ENCODE data around the gene TMEM26.

GRCh38 chr10:61389887-61390286 lies 63.3 kb downstream of the TMEM26 start:
- TF ChIP-seq PPARA (CRISPR knock-in tag; IDR thresholded peaks at IDR 0.05; ENCODE audit: borderline replicate concordance) (no peak), ESRRG (CRISPR knock-in tag; IDR thresholded peaks at IDR 0.05) (no peak), ZNF8 (CRISPR knock-in tag; IDR thresholded peaks at IDR 0.05) (no peak), ZFP3 (CRISPR knock-in tag; IDR thresholded peaks at IDR 0.05) (no peak), ZFP30 (CRISPR knock-in tag; IDR thresholded peaks at IDR 0.05) (no peak), CREB5 (CRISPR knock-in tag; IDR thresholded peaks at IDR 0.05; ENCODE audit: low read depth) (no peak), SNAI2 (CRISPR knock-in tag; IDR thresholded peaks at IDR 0.05) (no peak), TSHZ2 (CRISPR knock-in tag; IDR thresholded peaks at IDR 0.05) (no peak), GLIS3 (CRISPR knock-in tag; IDR thresholded peaks at IDR 0.05) (no peak), ARNTL (CRISPR knock-in tag; IDR thresholded peaks at IDR 0.05; ENCODE audit: borderline replicate concordance, low read depth) (no peak), RARB (CRISPR knock-in tag; IDR thresholded peaks at IDR 0.05) (no peak)
